GM18951 (cell line): Measurements from ENCODE around the gene KRTAP4-12.
"Not testable (repeated sequence)": the region's sequence is repeated elsewhere in the genome, so short reads cannot be mapped to it uniquely, and the experiment has no call there.

Source experiments
- POLR2A ChIP-seq: IDR thresholded peaks from 4 replicates; pipeline ENCODE4 v1.6.1; 2011; ENCODE audit warnings: mild to moderate bottlenecking; ENCODE audit not compliant: insufficient read length, insufficient read depth; ENCODE audit errors: extremely low read depth
- in situ Hi-C: fragments of 300-500 bp; cut with MboI; formaldehyde crosslinking; loops from one replicate; pipeline ENCODE4 v1.12.0; 2022; ENCODE audit warnings: low sequenced_read_pairs, mixed read lengths, inconsistent platforms; ENCODE audit not compliant: unreplicated experiment

The KRTAP4-12 gene

GRCh38 chr17:41123991-41124371 is at the start of gene KRTAP4-12:
KRTAP4-12 (minus strand) TSS chr17:41124182; CDS start chr17:41124122, 60 bp downstream.
- in situ Hi-C loops = not testable (repeated sequence)

- TF ChIP-seq POLR2A = no peak
- in situ Hi-C loops = no loop called here
These were observed 47.9 kb upstream of the KRTAP4-12 start for GRCh38 chr17:41171886-41172285.

- in situ Hi-C loops = no loop called here
- no peak for TF ChIP-seq POLR2A
These were observed 44.1 kb upstream of the KRTAP4-12 start, which contains the start of gene KRTAP4-3 for GRCh38 chr17:41168121-41168520. KRTAP4-3 (minus strand) TSS chr17:41168221; CDS start chr17:41168172, 49 bp downstream.

- in situ Hi-C loops = no loop called here
- TF ChIP-seq POLR2A = no peak
These were observed 43.6 kb upstream of the KRTAP4-12 start for GRCh38 chr17:41167561-41167960.

- in situ Hi-C loops = no loop called here
- TF ChIP-seq POLR2A = no peak
These were observed 39.8 kb upstream of the KRTAP4-12 start for GRCh38 chr17:41163828-41164227.

GRCh38 chr17:41160648-41161047 is 36.7 kb upstream of the KRTAP4-12 start, which contains the start of gene KRTAP4-4:
KRTAP4-4 (minus strand) TSS chr17:41160748; CDS start chr17:41160691, 57 bp downstream.
- no peak for TF ChIP-seq POLR2A
- in situ Hi-C loops = no loop called here

- in situ Hi-C loops = not testable (repeated sequence)
These were observed 36.2 kb upstream of the KRTAP4-12 start for GRCh38 chr17:41160190-41160589.

GRCh38 chr17:41153856-41154255 is 29.9 kb upstream of the KRTAP4-12 start:
- in situ Hi-C loops = no loop called here
- TF ChIP-seq POLR2A = no peak

- TF ChIP-seq POLR2A = no peak
- in situ Hi-C loops = no loop called here
These were observed 27.5 kb upstream of the KRTAP4-12 start for GRCh38 chr17:41151525-41151924.

GRCh38 chr17:41150026-41150425 is 26.0 kb upstream of the KRTAP4-12 start:
- in situ Hi-C loops = no loop called here
- no peak for TF ChIP-seq POLR2A

GRCh38 chr17:41149652-41149985 is 25.6 kb upstream of the KRTAP4-12 start, which contains the start of gene KRTAP4-5:
KRTAP4-5 (minus strand) TSS chr17:41149825; CDS start chr17:41149767, 58 bp downstream.
- in situ Hi-C loops = no loop called here
- TF ChIP-seq POLR2A = no peak

- in situ Hi-C loops = not testable (repeated sequence)
These were observed 25.1 kb upstream of the KRTAP4-12 start for GRCh38 chr17:41148971-41149651.

- TF ChIP-seq POLR2A = no peak
- in situ Hi-C loops = no loop called here
These were observed 23.7 kb upstream of the KRTAP4-12 start for GRCh38 chr17:41147531-41148204.

GRCh38 chr17:41145261-41145660 is 21.3 kb upstream of the KRTAP4-12 start:
- no peak for TF ChIP-seq POLR2A
- in situ Hi-C loops = no loop called here

- TF ChIP-seq POLR2A = no peak
- in situ Hi-C loops = no loop called here
These were observed 20.9 kb upstream of the KRTAP4-12 start for GRCh38 chr17:41144846-41145245.

GRCh38 chr17:41141361-41141760 is 17.4 kb upstream of the KRTAP4-12 start:
- no peak for TF ChIP-seq POLR2A
- in situ Hi-C loops = no loop called here
